ENCODE measurements around the gene MFSD1. TPM values are rescaled to one million over a fixed set of nuclear protein-coding genes. Genes with fewer than 3 reads are reported as not detected.

MFSD1 gene
- total and polyA plus RNA-seq, 2 of the 4 experiments (the other 2 are of a cell fraction) = 50.4 to 64.2 TPM

DNA sequence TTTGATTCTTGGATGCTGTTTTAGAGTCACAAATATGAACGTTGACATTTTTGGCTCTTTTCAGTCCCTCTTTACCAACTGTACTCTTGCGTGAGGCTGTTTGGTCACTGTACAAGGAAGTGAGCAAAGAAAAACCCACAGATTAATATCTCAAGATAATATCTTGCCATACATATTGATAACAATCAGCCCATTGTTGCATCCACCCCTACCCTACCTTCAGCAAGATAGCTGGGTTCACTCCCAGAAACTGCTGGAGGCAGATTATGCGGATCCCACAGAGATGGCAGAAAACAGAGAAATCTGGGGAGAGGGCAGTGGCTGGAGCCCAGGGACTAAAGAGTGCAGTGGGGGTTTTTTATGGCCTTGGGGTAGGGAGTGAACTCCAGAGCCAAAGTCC, 29.9 kb upstream of the MFSD1 start (continued):
- TF ChIP-seq, protein P1, sequence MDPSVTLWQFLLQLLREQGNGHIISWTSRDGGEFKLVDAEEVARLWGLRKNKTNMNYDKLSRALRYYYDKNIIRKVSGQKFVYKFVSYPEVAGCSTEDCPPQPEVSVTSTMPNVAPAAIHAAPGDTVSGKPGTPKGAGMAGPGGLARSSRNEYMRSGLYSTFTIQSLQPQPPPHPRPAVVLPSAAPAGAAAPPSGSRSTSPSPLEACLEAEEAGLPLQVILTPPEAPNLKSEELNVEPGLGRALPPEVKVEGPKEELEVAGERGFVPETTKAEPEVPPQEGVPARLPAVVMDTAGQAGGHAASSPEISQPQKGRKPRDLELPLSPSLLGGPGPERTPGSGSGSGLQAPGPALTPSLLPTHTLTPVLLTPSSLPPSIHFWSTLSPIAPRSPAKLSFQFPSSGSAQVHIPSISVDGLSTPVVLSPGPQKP (IDR thresholded peaks at IDR 0.05; ENCODE audit: borderline replicate concordance, low read depth, low read length) = no peak

DNA sequence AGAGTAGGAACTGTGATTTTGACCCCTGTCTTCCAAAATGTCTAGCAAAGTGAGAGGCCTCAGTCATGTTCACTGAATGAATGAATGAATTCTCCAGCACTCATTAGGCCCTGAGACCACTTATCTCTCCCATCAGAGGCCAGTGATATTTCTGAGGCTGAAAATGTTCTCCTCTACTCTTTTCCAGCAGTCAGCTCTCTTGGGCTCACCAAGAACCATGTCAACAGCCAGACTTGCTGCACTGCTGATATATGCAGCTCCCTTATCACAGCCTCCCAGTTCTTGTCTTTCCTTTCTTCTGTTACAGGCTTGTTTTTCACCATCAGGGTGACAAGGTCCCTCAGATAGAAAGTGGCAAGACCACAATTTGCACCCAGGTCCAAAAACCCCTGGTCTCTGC, 28.7 kb upstream of the MFSD1 start:
- no TSS peak for BruUV-seq (replicated peaks)
- H3K14ac ChIP-seq (replicated peaks; ENCODE audit: low read depth, low read length) = no peak overlapping the region
- peak overlapping the region; percentile 15; the same call in 1 of the 2 replicates for H2AK5ac ChIP-seq (ENCODE audit: low read depth, low read length)
- in situ Hi-C loops (cut with MboI; ENCODE audit: low sequenced_read_pairs) (no loop called here), intact Hi-C loops (cut with micrococcal nuclease) (no loop called here), dilution Hi-C loops (cut with HindIII; ENCODE audit: low sequenced_read_pairs, unreplicated experiment) (no loop called here)
- peaks cover 12% of the 10 kb centered on the region for H3K9me1 ChIP-seq (ENCODE audit: insufficient read depth, low read length)
- DNase-seq (no peak), ATAC-seq (ENCODE audit: low read depth) (no peak)
- POLR2A ChIA-PET (ENCODE audit: unreplicated experiment) = no interaction called here
- CTCF ChIA-PET = no interaction called here
- no peak overlapping the region for H2AFZ ChIP-seq (replicated peaks; ENCODE audit: low read length, poor library complexity)
- H2BK5ac ChIP-seq (ENCODE audit: low read depth, low read length, poor library complexity, severe bottlenecking) = no peak overlapping the region
- no peak overlapping the region for H4K5ac ChIP-seq (ENCODE audit: low read depth, low read length)
- no peak overlapping the region for H2BK20ac ChIP-seq (ENCODE audit: low read depth, low read length)
- no peak overlapping the region for H4K8ac ChIP-seq (ENCODE audit: low read depth in 2 of 2, low read length in 2 of 2)
- H3K9ac ChIP-seq (ENCODE audit: low read depth, low read length) = no peak overlapping the region
- H3K23ac ChIP-seq (ENCODE audit: low read depth, low read length) = no peak overlapping the region
- H3K18ac ChIP-seq (ENCODE audit: low read depth, low read length) = peak overlapping the region; percentile 7; the same call in 1 of the 2 replicates
- H4K20me1 ChIP-seq (ENCODE audit: insufficient read depth, low read length) = 0 out of 2 replicates have a peak, but pooled peaks cover 2% of the 10 kb centered on the region
- no peak overlapping the region for H3K56ac ChIP-seq (ENCODE audit: extremely low read depth, insufficient read depth, low read length)
- no peaks in the 10 kb centered on the region for H3K27me3 ChIP-seq (ENCODE audit: control insufficient read depth, insufficient read depth, low read length)
- H3K4me2 ChIP-seq (ENCODE audit: low read depth, low read length) = no peak overlapping the region
- H3K27ac ChIP-seq (ENCODE audit: insufficient read depth, low read length) = no peak overlapping the region
- H3K4ac ChIP-seq (ENCODE audit: low read depth, low read length) = 0 out of 2 replicates have a peak overlapping the region, but pooled peaks have one; percentile 7
- H4K91ac ChIP-seq (ENCODE audit: insufficient read depth, low read depth, low read length) = no peak overlapping the region
- H2AK9ac ChIP-seq (replicated peaks; ENCODE audit: low read depth, low read length, poor library complexity) = no peak overlapping the region
- H3K4me1 ChIP-seq (ENCODE audit: control insufficient read depth, insufficient read depth, low read length) = peaks cover 26% of the 10 kb centered on the region
- no peak for TF ChIP-seq RAD21 (IDR thresholded peaks at IDR 0.05; ENCODE audit: low read length)
- H3K36me3 ChIP-seq (ENCODE audit: control insufficient read depth, insufficient read depth, low read length) = no peaks in the 10 kb centered on the region
- no peak overlapping the region for H2BK120ac ChIP-seq (ENCODE audit: low read depth, low read length)
- no peaks in the 10 kb centered on the region for H3K79me1 ChIP-seq (ENCODE audit: low read depth in 1 of 2, low read length in 2 of 2)
- peak overlapping the region; percentile 10; the same call in 1 of the 3 replicates for H2BK15ac ChIP-seq (ENCODE audit: low read depth, low read length)
- H3K4me3 ChIP-seq (ENCODE audit: insufficient read depth, low read depth, low read length) = no peak overlapping the region
- no peaks in the 10 kb centered on the region for H3K9me3 ChIP-seq (ENCODE audit: control insufficient read depth, insufficient read depth, low read length)

Measured in IMR-90 (cell line).